Immature natural killer cell (primary cell): Measurements from ENCODE around the gene COPS4. TPM values are rescaled to one million over a fixed set of nuclear protein-coding genes. Genes with fewer than 3 reads are reported as not detected.
A peak's percentile ranks its signal among the peaks of the same experiment; 100 is the strongest.
"Not testable (repeated sequence)": the region's sequence is repeated elsewhere in the genome, so short reads cannot be mapped to it uniquely, and the experiment has no call there.

ENCODE experiments used
- DNase-seq, 3 donors: peaks; one replicate each; pipeline ENCODE4 v3.0.0; 2022; ENCODE audit warnings: mixed read lengths in 1 of 3
- H3K27ac Mint-ChIP-seq, 6 donors: one replicate each; pipeline ENCODE4 v1.8.0; 2020; ENCODE audit warnings: mixed read lengths in 6 of 6, mild to moderate bottlenecking in 5 of 6, inconsistent platforms in 4 of 6, moderate library complexity in 3 of 6
- H3K27me3 Mint-ChIP-seq, 3 donors: one replicate each; pipeline ENCODE4 v1.8.0; 2020 to 2021; ENCODE audit warnings: low read depth in 3 of 3, mild to moderate bottlenecking in 3 of 3, mixed read lengths in 3 of 3, moderate library complexity in 3 of 3, inconsistent platforms in 1 of 3
- H3K36me3 Mint-ChIP-seq, 3 donors: one replicate each; pipeline ENCODE4 v1.8.0; 2020; ENCODE audit warnings: mixed read lengths in 3 of 3, inconsistent platforms in 2 of 3, mild to moderate bottlenecking in 2 of 3
- H3K4me1 Mint-ChIP-seq, 2 donors: one replicate each; pipeline ENCODE4 v1.8.0; 2020; ENCODE audit warnings: inconsistent platforms in 2 of 2, mild to moderate bottlenecking in 2 of 2, mixed read lengths in 2 of 2, moderate library complexity in 1 of 2
- H3K4me3 Mint-ChIP-seq, 5 donors: one replicate each; pipeline ENCODE4 v1.8.0; 2020; ENCODE audit warnings: mild to moderate bottlenecking in 5 of 5, mixed read lengths in 5 of 5, inconsistent platforms in 3 of 5, moderate library complexity in 3 of 5
- H3K9me3 Mint-ChIP-seq, 6 donors: one replicate each; pipeline ENCODE4 v1.8.0; 2020; ENCODE audit warnings: mild to moderate bottlenecking in 6 of 6, mixed read lengths in 6 of 6, inconsistent platforms in 4 of 6, moderate library complexity in 3 of 6
- polyA plus RNA-seq, 3 donors: library from polyadenylated mRNA; unstranded; fragments of 300-500 nt; fragmentation: Illumina TruSeq; gene quantifications; one replicate each; pipeline ENCODE4 v1.2.3, GENCODE V29; 2021

Gene COPS4
- polyA plus RNA-seq, 3 donors from 2014 or later = 61.0 to 90.6 (median 71.1) TPM

GRCh38 chr4:83043157-83043556 is 8.2 kb downstream of the COPS4 start:
- H3K36me3 Mint-ChIP-seq, H3K27me3 Mint-ChIP-seq, H3K27ac Mint-ChIP-seq, H3K4me3 Mint-ChIP-seq, H3K9me3 Mint-ChIP-seq, DNase-seq: not testable (repeated sequence)
- H3K4me1 Mint-ChIP-seq = peaks cover 18 to 38% of the 10 kb centered on the region in 2 donors

GRCh38 chr4:83043801-83044407 is 8.9 kb downstream of the COPS4 start:
- Mint-ChIP-seq H3K4me3 (no peak overlapping the region), H3K27me3 (no peaks in the 10 kb centered on the region), H3K4me1 (peaks cover 17 to 37% of the 10 kb centered on the region in 2 donors), H3K9me3 (no peaks in the 10 kb centered on the region), H3K27ac (no peak overlapping the region), H3K36me3 (peaks cover 0 to under 1% (median 0%) of the 10 kb centered on the region in 3 donors)
- DNase-seq = no peak

GRCh38 chr4:83046693-83047473 is 11.9 kb downstream of the COPS4 start:
- H3K4me1 Mint-ChIP-seq = peaks cover 8 to 18% of the 10 kb centered on the region in 2 donors
- H3K27ac Mint-ChIP-seq = no peak overlapping the region
- H3K27me3 Mint-ChIP-seq = no peaks in the 10 kb centered on the region
- no peaks in the 10 kb centered on the region for H3K9me3 Mint-ChIP-seq
- peaks cover 9 to 20% (median 20%) of the 10 kb centered on the region in 3 donors for H3K36me3 Mint-ChIP-seq
- H3K4me3 Mint-ChIP-seq = no peak overlapping the region
- DNase-seq = no peak

GRCh38 chr4:83048781-83049180 is 13.8 kb downstream of the COPS4 start:
- Mint-ChIP-seq H3K4me1 (peaks cover 5 to 15% of the 10 kb centered on the region in 2 donors), H3K36me3 (peaks cover 10 to 33% (median 28%) of the 10 kb centered on the region in 3 donors)
- H3K27ac Mint-ChIP-seq, DNase-seq, H3K27me3 Mint-ChIP-seq, H3K9me3 Mint-ChIP-seq, H3K4me3 Mint-ChIP-seq: not testable (repeated sequence)

- peaks cover 4 to 5% of the 10 kb centered on the region in 2 donors for H3K4me1 Mint-ChIP-seq
- H3K36me3 Mint-ChIP-seq = peaks cover 12 to 41% (median 24%) of the 10 kb centered on the region in 3 donors
- DNase-seq = peak; percentile 15 to 30 (median 18)
- peak overlapping the region in 1 of 6 donors; percentile 41 for H3K27ac Mint-ChIP-seq
- no peak overlapping the region for H3K4me3 Mint-ChIP-seq
- H3K9me3 Mint-ChIP-seq = no peaks in the 10 kb centered on the region
- peaks cover 0 to 2% (median 1%) of the 10 kb centered on the region in 3 donors for H3K27me3 Mint-ChIP-seq
Measured at GRCh38 chr4:83054928-83055327, 19.9 kb downstream of the COPS4 start.

GRCh38 chr4:83062739-83063138 is 27.8 kb downstream of the COPS4 start:
- Mint-ChIP-seq H3K27me3 (peaks cover 0 to 2% (median 2%) of the 10 kb centered on the region in 3 donors), H3K27ac (no peak overlapping the region), H3K4me3 (no peak overlapping the region), H3K9me3 (no peaks in the 10 kb centered on the region), H3K4me1 (no peaks in the 10 kb centered on the region), H3K36me3 (peaks cover 24 to 47% (median 27%) of the 10 kb centered on the region in 3 donors)
- DNase-seq = no peak

GRCh38 chr4:83065266-83065665 is 30.3 kb downstream of the COPS4 start:
- Mint-ChIP-seq H3K36me3 (peaks cover 38 to 53% (median 39%) of the 10 kb centered on the region in 3 donors), H3K9me3 (no peaks in the 10 kb centered on the region), H3K4me3 (no peak overlapping the region), H3K27me3 (peaks cover 0 to 2% (median 0%) of the 10 kb centered on the region in 3 donors), H3K27ac (peak overlapping the region in 1 of 6 donors; percentile 7), H3K4me1 (no peaks in the 10 kb centered on the region)
- no peak for DNase-seq

GRCh38 chr4:83067058-83067639 is 32.2 kb downstream of the COPS4 start:
- Mint-ChIP-seq H3K9me3 (no peaks in the 10 kb centered on the region), H3K4me1 (no peaks in the 10 kb centered on the region), H3K27me3 (peaks cover 0 to 2% (median 1%) of the 10 kb centered on the region in 3 donors), H3K27ac (no peak overlapping the region), H3K36me3 (peaks cover 30 to 49% (median 33%) of the 10 kb centered on the region in 3 donors), H3K4me3 (no peak overlapping the region)
- DNase-seq = no peak

GRCh38 chr4:83071116-83071515 is 36.1 kb downstream of the COPS4 start:
- Mint-ChIP-seq H3K4me1 (peaks cover 14 to 18% of the 10 kb centered on the region in 2 donors), H3K27me3 (peaks cover 0 to 5% (median 4%) of the 10 kb centered on the region in 3 donors), H3K4me3 (no peak overlapping the region), H3K36me3 (peaks cover 25 to 44% (median 32%) of the 10 kb centered on the region in 3 donors), H3K27ac (peak overlapping the region in 1 of 6 donors; percentile 71), H3K9me3 (no peaks in the 10 kb centered on the region)
- no peak for DNase-seq

GRCh38 chr4:83074086-83074704 is 39.2 kb downstream of the COPS4 start:
- Mint-ChIP-seq H3K27me3 (peaks cover 0 to 6% (median 3%) of the 10 kb centered on the region in 3 donors), H3K4me3 (peak overlapping the region; percentile 71 to 90 (median 84)), H3K27ac (peak overlapping the region; percentile 74 to 87 (median 82)), H3K4me1 (peaks cover 28 to 38% of the 10 kb centered on the region in 2 donors), H3K36me3 (peaks cover 21 to 35% (median 32%) of the 10 kb centered on the region in 3 donors), H3K9me3 (no peaks in the 10 kb centered on the region)
- DNase-seq = peak; percentile 84 to 86 (median 85)

GRCh38 chr4:83074783-83075182 is 39.8 kb downstream of the COPS4 start:
- not testable (repeated sequence) for DNase-seq, H3K27me3 Mint-ChIP-seq, H3K27ac Mint-ChIP-seq, H3K9me3 Mint-ChIP-seq
- Mint-ChIP-seq H3K4me1 (peaks cover 30 to 42% of the 10 kb centered on the region in 2 donors), H3K4me3 (peak overlapping the region in 4 of 5 donors; percentile 18 to 71 (median 45)), H3K36me3 (peaks cover 18 to 32% (median 28%) of the 10 kb centered on the region in 3 donors)

- Mint-ChIP-seq H3K27ac (peak overlapping the region in 4 of 6 donors; percentile 3 to 71 (median 14)), H3K36me3 (peaks cover 14 to 27% (median 21%) of the 10 kb centered on the region in 3 donors), H3K4me3 (no peak overlapping the region), H3K4me1 (peaks cover 35 to 49% of the 10 kb centered on the region in 2 donors), H3K27me3 (peaks cover 0 to 8% (median 3%) of the 10 kb centered on the region in 3 donors), H3K9me3 (no peaks in the 10 kb centered on the region)
- DNase-seq = no peak
Measured at GRCh38 chr4:83075311-83076095, 40.5 kb downstream of the COPS4 start.

GRCh38 chr4:83080561-83080960 is 45.6 kb downstream of the COPS4 start:
- peak overlapping the region in 5 of 6 donors; percentile 5 to 97 (median 89) for H3K27ac Mint-ChIP-seq
- H3K9me3 Mint-ChIP-seq = no peaks in the 10 kb centered on the region
- no peak for DNase-seq
- peaks cover 1 to 12% (median 4%) of the 10 kb centered on the region in 3 donors for H3K27me3 Mint-ChIP-seq
- peaks cover 74 to 85% of the 10 kb centered on the region in 2 donors for H3K4me1 Mint-ChIP-seq
- H3K4me3 Mint-ChIP-seq = no peak overlapping the region
- peaks cover 15 to 17% (median 16%) of the 10 kb centered on the region in 3 donors for H3K36me3 Mint-ChIP-seq
